Loucy (cell line): ENCODE data around the gene SGSM2.

Source experiments
- EZH2phosphoT487 ChIP-seq: fragments of 200-600 bp; IDR thresholded peaks from 2 replicates; pipeline ENCODE4 v1.6.1; 2018; ENCODE audit warnings: antibody characterized with exemption, mild to moderate bottlenecking, moderate library complexity, borderline replicate concordance
- TF ChIP-seq, protein P1 (sequence below): fragments of 200-600 bp; sonication (generic); conservative IDR thresholded peaks from 2 replicates; pipeline ENCODE4 v1.5.1; 2014; ENCODE audit warnings: mild to moderate bottlenecking, antibody characterized with exemption, low read length

GRCh38 chr17:2406903-2407790, 69.8 kb downstream of the SGSM2 start:
- TF ChIP-seq, protein P1, sequence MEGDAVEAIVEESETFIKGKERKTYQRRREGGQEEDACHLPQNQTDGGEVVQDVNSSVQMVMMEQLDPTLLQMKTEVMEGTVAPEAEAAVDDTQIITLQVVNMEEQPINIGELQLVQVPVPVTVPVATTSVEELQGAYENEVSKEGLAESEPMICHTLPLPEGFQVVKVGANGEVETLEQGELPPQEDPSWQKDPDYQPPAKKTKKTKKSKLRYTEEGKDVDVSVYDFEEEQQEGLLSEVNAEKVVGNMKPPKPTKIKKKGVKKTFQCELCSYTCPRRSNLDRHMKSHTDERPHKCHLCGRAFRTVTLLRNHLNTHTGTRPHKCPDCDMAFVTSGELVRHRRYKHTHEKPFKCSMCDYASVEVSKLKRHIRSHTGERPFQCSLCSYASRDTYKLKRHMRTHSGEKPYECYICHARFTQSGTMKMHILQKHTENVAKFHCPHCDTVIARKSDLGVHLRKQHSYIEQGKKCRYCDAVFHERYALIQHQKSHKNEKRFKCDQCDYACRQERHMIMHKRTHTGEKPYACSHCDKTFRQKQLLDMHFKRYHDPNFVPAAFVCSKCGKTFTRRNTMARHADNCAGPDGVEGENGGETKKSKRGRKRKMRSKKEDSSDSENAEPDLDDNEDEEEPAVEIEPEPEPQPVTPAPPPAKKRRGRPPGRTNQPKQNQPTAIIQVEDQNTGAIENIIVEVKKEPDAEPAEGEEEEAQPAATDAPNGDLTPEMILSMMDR = no peak
- no peak for TF ChIP-seq EZH2phosphoT487
